ENCODE measurements around the gene JARID2.

Gene JARID2

DNA sequence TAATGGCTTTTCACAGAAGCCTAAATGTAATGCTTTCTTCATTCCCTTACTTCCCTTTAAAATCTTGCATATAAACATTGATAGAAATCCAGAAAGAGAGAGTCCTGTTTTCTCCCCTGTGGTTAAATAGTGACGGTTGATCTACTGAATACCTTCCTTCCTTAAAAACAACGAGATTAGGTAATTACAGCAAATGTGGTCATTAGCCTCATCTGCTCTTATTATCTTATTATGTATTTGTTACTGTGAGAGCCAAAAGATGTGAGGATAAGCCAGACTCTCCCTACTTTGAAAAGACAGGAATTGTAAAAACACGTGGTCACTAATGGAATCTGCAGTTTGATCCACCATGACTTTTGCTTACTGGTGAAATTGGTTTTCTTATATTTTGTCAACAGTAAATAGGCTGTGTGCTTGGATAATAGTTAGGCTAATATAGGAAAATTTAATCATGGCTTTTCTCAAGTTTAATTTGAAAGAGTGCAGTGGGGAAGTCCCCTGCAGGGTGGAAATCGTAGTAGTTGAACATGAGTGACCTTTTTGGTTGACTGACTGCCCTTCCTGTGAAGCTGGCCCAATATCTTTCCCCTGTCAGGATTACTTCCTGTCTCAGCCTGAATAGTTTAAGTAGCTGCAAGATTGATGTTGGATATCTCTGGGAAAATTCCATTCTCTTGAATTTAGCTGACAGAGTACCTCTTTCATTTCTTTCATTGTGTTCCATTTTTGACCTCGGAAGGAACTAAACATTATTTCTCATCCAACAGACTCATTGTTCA is 62.8 kb downstream of the JARID2 start:
- Histone ChIP-seq H3K4me1 (ENCODE audit: control insufficient read depth in 2 of 2, insufficient read depth in 2 of 2, low read length in 2 of 2) (peaks cover 15 to 24% of the 10 kb centered on the region in 2 donors), H3K27ac (ENCODE audit: low read depth in 2 of 2, low read length in 2 of 2) (no peak overlapping the region), H3K9ac (ENCODE audit: low read depth in 1 of 2, low read length in 2 of 2) (no peak overlapping the region), H3K27me3 (ENCODE audit: control insufficient read depth in 2 of 2, insufficient read depth in 2 of 2, low read length in 2 of 2) (no peaks in the 10 kb centered on the region), H3K4me3 (ENCODE audit: low read length in 2 of 2) (no peak overlapping the region), H3K36me3 (ENCODE audit: control insufficient read depth in 2 of 2, insufficient read depth in 2 of 2, low read length in 2 of 2) (no peaks in the 10 kb centered on the region), H3K9me3 (ENCODE audit: control insufficient read depth in 2 of 2, low read length in 2 of 2) (no peaks in the 10 kb centered on the region)

DNA sequence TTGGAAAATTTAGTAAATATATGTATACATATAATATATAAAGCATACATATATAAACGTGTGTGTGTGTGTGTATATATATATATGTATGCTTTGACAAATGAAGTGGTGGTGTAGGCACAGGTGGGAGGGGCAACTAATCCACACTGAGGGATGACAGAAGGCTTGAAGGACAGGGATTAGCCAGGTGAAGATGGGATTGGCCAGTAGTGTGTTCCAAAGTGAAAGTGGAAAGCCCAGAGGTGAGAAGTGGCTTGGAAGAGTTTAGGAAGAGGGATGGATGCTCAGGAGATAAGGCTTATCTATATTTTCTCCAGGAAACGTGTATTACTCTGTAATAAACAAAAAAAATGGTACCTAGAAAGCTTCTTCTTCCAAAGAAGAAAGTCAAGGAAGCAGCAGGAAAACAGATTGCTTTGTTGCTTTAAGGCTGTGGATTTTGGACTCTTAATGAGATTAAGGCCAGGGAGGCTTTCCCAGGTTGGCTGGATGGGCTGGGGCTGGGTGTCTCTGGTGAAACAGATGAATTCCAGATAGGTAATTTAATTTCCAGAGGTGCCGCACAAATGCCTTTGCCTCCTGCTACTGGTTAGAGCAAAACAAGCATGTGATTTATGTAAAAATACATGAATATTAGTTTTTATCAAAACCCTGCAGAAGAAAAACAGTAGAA is 63.9 kb downstream of the JARID2 start:
- peaks cover 10 to 16% of the 10 kb centered on the region in 2 donors for H3K4me1 ChIP-seq (ENCODE audit: control insufficient read depth in 2 of 2, insufficient read depth in 2 of 2, low read length in 2 of 2)
- no peak overlapping the region for H3K4me3 ChIP-seq (ENCODE audit: low read length in 2 of 2)
- no peaks in the 10 kb centered on the region for H3K9me3 ChIP-seq (ENCODE audit: control insufficient read depth in 2 of 2, low read length in 2 of 2)
- no peaks in the 10 kb centered on the region for H3K36me3 ChIP-seq (ENCODE audit: control insufficient read depth in 2 of 2, insufficient read depth in 2 of 2, low read length in 2 of 2)
- no peak overlapping the region for H3K9ac ChIP-seq (ENCODE audit: low read depth in 1 of 2, low read length in 2 of 2)
- no peaks in the 10 kb centered on the region for H3K27me3 ChIP-seq (ENCODE audit: control insufficient read depth in 2 of 2, insufficient read depth in 2 of 2, low read length in 2 of 2)
- no peak overlapping the region for H3K27ac ChIP-seq (ENCODE audit: low read depth in 2 of 2, low read length in 2 of 2)

DNA sequence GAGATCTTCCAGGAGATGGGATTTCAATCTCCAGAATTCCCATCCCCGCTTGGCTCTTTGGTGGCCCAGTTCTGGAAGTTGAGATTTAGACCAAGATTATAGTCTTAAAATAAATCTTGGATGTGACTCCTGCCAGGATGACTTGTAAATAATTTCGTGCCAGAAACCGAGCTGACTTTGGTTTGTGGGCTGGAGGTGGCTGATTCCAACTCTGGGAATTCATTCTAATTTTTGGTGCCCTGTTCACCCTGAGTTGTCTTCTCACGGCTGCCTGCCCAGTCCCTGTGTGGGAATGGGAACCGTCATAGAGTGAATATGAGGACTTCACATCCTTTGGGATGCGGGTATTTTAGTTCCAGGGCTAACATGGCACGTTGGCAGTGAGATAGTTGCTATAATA is 64.8 kb downstream of the JARID2 start:
- H3K9ac ChIP-seq (ENCODE audit: low read depth in 1 of 2, low read length in 2 of 2): no peak overlapping the region
- H3K27me3 ChIP-seq (ENCODE audit: control insufficient read depth in 2 of 2, insufficient read depth in 2 of 2, low read length in 2 of 2): no peaks in the 10 kb centered on the region
- H3K36me3 ChIP-seq (ENCODE audit: control insufficient read depth in 2 of 2, insufficient read depth in 2 of 2, low read length in 2 of 2): no peaks in the 10 kb centered on the region
- H3K4me1 ChIP-seq (ENCODE audit: control insufficient read depth in 2 of 2, insufficient read depth in 2 of 2, low read length in 2 of 2): peaks cover 4 to 7% of the 10 kb centered on the region in 2 donors
- no peaks in the 10 kb centered on the region for H3K9me3 ChIP-seq (ENCODE audit: control insufficient read depth in 2 of 2, low read length in 2 of 2)
- no peak overlapping the region for H3K27ac ChIP-seq (ENCODE audit: low read depth in 2 of 2, low read length in 2 of 2)
- no peak overlapping the region for H3K4me3 ChIP-seq (ENCODE audit: low read length in 2 of 2)

DNA sequence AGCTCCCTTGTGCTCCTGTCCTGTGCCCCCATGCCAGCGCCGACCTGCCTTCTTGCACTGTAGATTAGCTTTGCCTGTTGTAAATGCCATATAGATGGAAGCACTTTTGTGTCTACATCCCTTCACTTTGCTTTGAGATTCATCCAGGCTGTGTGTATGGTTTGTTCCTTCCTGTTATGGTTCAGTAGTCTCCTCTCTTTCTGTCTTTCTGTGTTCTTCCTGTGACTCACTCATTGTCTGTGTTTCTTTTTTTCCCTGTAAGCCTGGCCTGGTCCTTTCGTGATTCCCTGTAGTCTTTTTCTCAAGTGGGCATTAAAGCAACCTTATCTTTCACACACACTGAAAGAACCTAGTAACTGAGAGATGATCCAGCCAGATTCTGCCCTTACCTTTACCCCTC is 66.6 kb downstream of the JARID2 start:
- H3K9ac ChIP-seq (ENCODE audit: low read depth in 1 of 2, low read length in 2 of 2): no peak overlapping the region
- H3K9me3 ChIP-seq (ENCODE audit: control insufficient read depth in 2 of 2, low read length in 2 of 2): no peaks in the 10 kb centered on the region
- no peak overlapping the region for H3K27ac ChIP-seq (ENCODE audit: low read depth in 2 of 2, low read length in 2 of 2)
- no peaks in the 10 kb centered on the region for H3K27me3 ChIP-seq (ENCODE audit: control insufficient read depth in 2 of 2, insufficient read depth in 2 of 2, low read length in 2 of 2)
- H3K36me3 ChIP-seq (ENCODE audit: control insufficient read depth in 2 of 2, insufficient read depth in 2 of 2, low read length in 2 of 2): no peaks in the 10 kb centered on the region
- no peak overlapping the region for H3K4me3 ChIP-seq (ENCODE audit: low read length in 2 of 2)
- H3K4me1 ChIP-seq (ENCODE audit: control insufficient read depth in 2 of 2, insufficient read depth in 2 of 2, low read length in 2 of 2): peaks cover 4 to 7% of the 10 kb centered on the region in 2 donors

DNA sequence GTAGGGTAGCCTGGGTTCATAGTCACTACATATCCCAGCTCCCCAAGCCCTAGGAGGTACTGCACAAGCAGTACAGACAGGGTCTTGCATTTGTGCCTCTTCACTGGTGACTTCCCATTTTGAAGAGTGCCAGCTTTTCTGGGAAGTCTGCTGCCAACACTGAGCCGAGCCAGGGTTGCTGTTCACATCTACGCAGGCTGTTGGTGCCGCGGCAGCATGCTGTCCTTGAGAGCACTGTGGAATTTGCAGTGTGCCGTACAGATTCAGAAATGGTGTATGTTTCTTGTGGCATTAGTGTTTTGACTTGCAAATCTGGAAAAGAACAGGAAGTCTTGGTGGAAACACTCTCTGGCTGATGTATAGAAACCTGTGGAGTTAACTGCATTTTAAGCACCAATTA is 67.5 kb downstream of the JARID2 start:
- no peak overlapping the region for H3K9ac ChIP-seq (ENCODE audit: low read depth in 1 of 2, low read length in 2 of 2)

DNA sequence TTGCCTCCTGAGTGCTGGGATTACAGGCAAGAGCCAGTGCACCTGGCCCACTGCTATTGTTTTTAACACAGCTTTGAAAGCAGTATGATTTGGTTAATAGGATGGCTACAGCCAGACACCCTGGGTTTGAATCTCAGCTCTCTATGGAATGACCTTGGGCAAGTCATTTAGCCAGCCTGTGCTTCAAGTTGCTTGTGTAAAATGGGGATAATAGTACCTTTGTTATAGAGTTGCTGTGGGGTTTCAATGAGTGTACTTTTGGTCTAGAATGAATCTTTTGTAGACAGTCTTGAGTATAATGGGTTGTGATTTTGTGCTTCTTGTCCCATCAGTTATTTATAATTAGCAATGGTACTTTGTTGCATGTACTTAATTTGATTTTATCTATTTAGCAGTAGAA is 70.9 kb downstream of the JARID2 start:
- H3K4me1 ChIP-seq (ENCODE audit: control insufficient read depth in 2 of 2, insufficient read depth in 2 of 2, low read length in 2 of 2): peaks cover 0 to 7% of the 10 kb centered on the region in 2 donors
- H3K36me3 ChIP-seq (ENCODE audit: control insufficient read depth in 2 of 2, insufficient read depth in 2 of 2, low read length in 2 of 2): no peaks in the 10 kb centered on the region
- H3K9me3 ChIP-seq (ENCODE audit: control insufficient read depth in 2 of 2, low read length in 2 of 2): no peaks in the 10 kb centered on the region
- H3K27me3 ChIP-seq (ENCODE audit: control insufficient read depth in 2 of 2, insufficient read depth in 2 of 2, low read length in 2 of 2): no peaks in the 10 kb centered on the region
- no peak overlapping the region for H3K27ac ChIP-seq (ENCODE audit: low read depth in 2 of 2, low read length in 2 of 2)
- no peak overlapping the region for H3K9ac ChIP-seq (ENCODE audit: low read depth in 1 of 2, low read length in 2 of 2)
- H3K4me3 ChIP-seq (ENCODE audit: low read length in 2 of 2): no peak overlapping the region

More for the DNA sequence above, 67.5 kb downstream of the JARID2 start:
- Histone ChIP-seq H3K9me3 (ENCODE audit: control insufficient read depth in 2 of 2, low read length in 2 of 2) (no peaks in the 10 kb centered on the region), H3K27ac (ENCODE audit: low read depth in 2 of 2, low read length in 2 of 2) (no peak overlapping the region), H3K4me3 (ENCODE audit: low read length in 2 of 2) (no peak overlapping the region), H3K36me3 (ENCODE audit: control insufficient read depth in 2 of 2, insufficient read depth in 2 of 2, low read length in 2 of 2) (no peaks in the 10 kb centered on the region), H3K4me1 (ENCODE audit: control insufficient read depth in 2 of 2, insufficient read depth in 2 of 2, low read length in 2 of 2) (peaks cover 4 to 7% of the 10 kb centered on the region in 2 donors), H3K27me3 (ENCODE audit: control insufficient read depth in 2 of 2, insufficient read depth in 2 of 2, low read length in 2 of 2) (no peaks in the 10 kb centered on the region)

DNA sequence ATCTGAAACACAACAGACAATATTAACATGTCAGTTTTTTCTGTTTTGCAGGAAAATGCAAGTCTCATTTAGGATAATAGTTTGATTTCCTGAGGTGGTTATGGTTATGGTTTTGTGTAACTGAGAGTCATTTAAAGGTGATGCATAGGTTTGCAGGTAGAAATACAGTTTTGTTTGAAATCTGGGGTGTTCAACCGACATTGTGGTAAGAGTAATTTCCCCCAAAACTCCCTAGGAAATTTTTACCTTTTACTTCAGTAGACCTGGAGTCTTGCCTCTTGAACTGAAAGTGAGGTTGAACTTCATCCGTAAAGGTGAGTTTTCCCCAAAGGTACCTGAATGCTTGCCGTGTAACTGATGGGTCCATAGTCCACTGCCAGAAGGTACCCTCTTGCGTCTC is 71.4 kb downstream of the JARID2 start:
- Histone ChIP-seq H3K27me3 (ENCODE audit: control insufficient read depth in 2 of 2, insufficient read depth in 2 of 2, low read length in 2 of 2) (no peaks in the 10 kb centered on the region), H3K9me3 (ENCODE audit: control insufficient read depth in 2 of 2, low read length in 2 of 2) (no peaks in the 10 kb centered on the region), H3K36me3 (ENCODE audit: control insufficient read depth in 2 of 2, insufficient read depth in 2 of 2, low read length in 2 of 2) (no peaks in the 10 kb centered on the region), H3K4me1 (ENCODE audit: control insufficient read depth in 2 of 2, insufficient read depth in 2 of 2, low read length in 2 of 2) (peaks cover 0 to 7% of the 10 kb centered on the region in 2 donors), H3K4me3 (ENCODE audit: low read length in 2 of 2) (no peak overlapping the region), H3K9ac (ENCODE audit: low read depth in 1 of 2, low read length in 2 of 2) (no peak overlapping the region), H3K27ac (ENCODE audit: low read depth in 2 of 2, low read length in 2 of 2) (no peak overlapping the region)

DNA sequence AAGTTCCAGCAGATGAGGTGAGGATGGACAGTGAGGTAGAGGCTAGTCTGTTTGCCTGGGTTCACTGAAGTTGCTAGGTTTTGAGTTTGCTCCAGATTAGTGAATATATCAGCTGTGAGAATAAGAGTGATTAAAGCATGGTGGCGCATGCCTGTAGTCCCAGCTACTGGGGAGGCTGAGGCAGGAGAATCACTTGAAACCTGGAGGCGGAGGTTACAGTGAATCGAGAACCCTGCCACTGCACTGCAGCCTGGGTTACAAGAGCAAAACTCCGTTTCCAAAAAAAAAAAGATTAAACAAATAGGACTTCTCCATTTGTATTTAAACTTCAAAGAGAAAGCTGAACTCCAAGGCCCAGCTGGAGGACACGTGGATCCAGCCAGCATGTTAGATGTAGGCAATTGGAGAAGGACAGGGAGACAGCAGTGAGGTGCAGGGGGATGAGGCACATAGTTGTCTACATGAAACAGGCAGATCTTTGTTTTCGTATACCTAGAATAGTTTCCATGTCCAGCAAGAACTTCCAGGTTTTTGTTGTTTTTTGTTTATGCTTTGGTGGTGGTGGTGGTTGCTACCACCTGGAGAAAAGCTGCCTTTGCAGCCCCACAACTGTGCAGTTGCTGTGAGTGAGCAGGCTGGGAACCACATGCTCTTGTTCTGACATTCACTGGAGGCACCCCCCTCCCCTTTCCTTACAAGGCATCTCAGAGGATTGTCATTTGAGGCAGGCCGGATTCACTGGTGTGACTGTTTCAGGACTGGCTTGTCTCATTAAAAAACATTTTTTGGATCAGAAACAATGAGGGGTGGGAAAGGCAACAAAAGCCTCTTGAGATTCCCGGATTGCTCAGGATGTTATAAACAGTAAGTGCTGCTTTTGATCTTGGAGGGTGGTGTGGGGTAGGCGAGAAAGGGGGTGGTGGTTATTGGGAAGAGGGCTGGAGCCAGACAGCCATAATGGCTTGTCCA is 72.3 kb downstream of the JARID2 start:
- Histone ChIP-seq H3K9ac (ENCODE audit: low read depth in 1 of 2, low read length in 2 of 2) (no peak overlapping the region), H3K27ac (ENCODE audit: low read depth in 2 of 2, low read length in 2 of 2) (no peak overlapping the region), H3K4me3 (ENCODE audit: low read length in 2 of 2) (no peak overlapping the region), H3K27me3 (ENCODE audit: control insufficient read depth in 2 of 2, insufficient read depth in 2 of 2, low read length in 2 of 2) (no peaks in the 10 kb centered on the region), H3K4me1 (ENCODE audit: control insufficient read depth in 2 of 2, insufficient read depth in 2 of 2, low read length in 2 of 2) (peaks cover 0 to 8% of the 10 kb centered on the region in 2 donors), H3K9me3 (ENCODE audit: control insufficient read depth in 2 of 2, low read length in 2 of 2) (no peaks in the 10 kb centered on the region), H3K36me3 (ENCODE audit: control insufficient read depth in 2 of 2, insufficient read depth in 2 of 2, low read length in 2 of 2) (no peaks in the 10 kb centered on the region)

DNA sequence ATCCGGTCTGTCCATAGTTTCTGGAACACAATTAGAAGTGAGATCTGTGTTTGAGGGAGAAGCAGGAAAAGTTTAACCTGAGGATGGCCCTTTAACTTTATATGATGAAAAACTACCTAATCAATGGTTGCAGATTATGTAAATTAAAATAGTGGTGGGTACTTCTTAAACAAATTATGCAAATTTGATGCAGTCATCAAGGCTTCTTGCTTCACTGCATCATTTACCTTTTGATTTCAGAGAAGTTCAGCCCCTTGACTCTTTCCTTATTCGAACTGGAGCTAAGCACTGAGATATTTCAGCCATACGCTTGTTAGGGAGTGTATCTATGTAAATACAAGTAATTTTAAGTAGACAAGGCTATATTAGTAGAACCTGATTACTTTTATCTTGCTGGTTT is 73.8 kb downstream of the JARID2 start:
- Histone ChIP-seq H3K9ac (ENCODE audit: low read depth in 1 of 2, low read length in 2 of 2) (no peak overlapping the region), H3K27me3 (ENCODE audit: control insufficient read depth in 2 of 2, insufficient read depth in 2 of 2, low read length in 2 of 2) (no peaks in the 10 kb centered on the region), H3K9me3 (ENCODE audit: control insufficient read depth in 2 of 2, low read length in 2 of 2) (no peaks in the 10 kb centered on the region), H3K27ac (ENCODE audit: low read depth in 2 of 2, low read length in 2 of 2) (no peak overlapping the region), H3K4me3 (ENCODE audit: low read length in 2 of 2) (no peak overlapping the region), H3K4me1 (ENCODE audit: control insufficient read depth in 2 of 2, insufficient read depth in 2 of 2, low read length in 2 of 2) (peaks cover 0 to 11% of the 10 kb centered on the region in 2 donors), H3K36me3 (ENCODE audit: control insufficient read depth in 2 of 2, insufficient read depth in 2 of 2, low read length in 2 of 2) (no peaks in the 10 kb centered on the region)

DNA sequence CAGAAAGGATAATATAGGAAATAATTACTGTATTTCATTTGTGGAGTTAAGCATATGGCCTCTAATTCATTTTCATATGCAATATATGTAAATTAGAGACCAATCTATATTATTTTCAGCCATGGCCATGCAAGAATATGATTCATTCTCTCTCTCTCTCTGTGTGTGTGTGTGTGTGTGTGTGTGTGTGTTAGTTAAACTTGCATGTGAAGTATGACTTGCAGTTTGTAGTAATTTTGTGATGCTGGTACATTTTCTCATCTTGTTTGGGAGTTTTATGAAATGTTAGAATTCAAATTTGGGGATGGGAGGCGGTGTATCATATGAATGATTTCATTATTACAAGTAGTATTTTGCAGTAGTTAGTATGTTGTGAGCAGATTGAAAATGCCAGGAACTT is 74.8 kb downstream of the JARID2 start:
- Histone ChIP-seq H3K9me3 (ENCODE audit: control insufficient read depth in 2 of 2, low read length in 2 of 2) (no peaks in the 10 kb centered on the region), H3K36me3 (ENCODE audit: control insufficient read depth in 2 of 2, insufficient read depth in 2 of 2, low read length in 2 of 2) (no peaks in the 10 kb centered on the region), H3K4me1 (ENCODE audit: control insufficient read depth in 2 of 2, insufficient read depth in 2 of 2, low read length in 2 of 2) (peaks cover 0 to 11% of the 10 kb centered on the region in 2 donors)

More for the DNA sequence above, 74.8 kb downstream of the JARID2 start:
- Histone ChIP-seq H3K4me3 (ENCODE audit: low read length in 2 of 2) (no peak overlapping the region), H3K27me3 (ENCODE audit: control insufficient read depth in 2 of 2, insufficient read depth in 2 of 2, low read length in 2 of 2) (no peaks in the 10 kb centered on the region), H3K27ac (ENCODE audit: low read depth in 2 of 2, low read length in 2 of 2) (no peak overlapping the region), H3K9ac (ENCODE audit: low read depth in 1 of 2, low read length in 2 of 2) (no peak overlapping the region)
